NCI-H2171 treated with DMSO at 0.1 percent for 48 hours (cell line): Measurements from ENCODE around the gene MAGI3.

ENCODE experiments used
- DNase-seq: peaks from one replicate; lab custom pipeline; 2025; lab: John Stamatoyannopoulos, UW

Gene MAGI3

DNA sequence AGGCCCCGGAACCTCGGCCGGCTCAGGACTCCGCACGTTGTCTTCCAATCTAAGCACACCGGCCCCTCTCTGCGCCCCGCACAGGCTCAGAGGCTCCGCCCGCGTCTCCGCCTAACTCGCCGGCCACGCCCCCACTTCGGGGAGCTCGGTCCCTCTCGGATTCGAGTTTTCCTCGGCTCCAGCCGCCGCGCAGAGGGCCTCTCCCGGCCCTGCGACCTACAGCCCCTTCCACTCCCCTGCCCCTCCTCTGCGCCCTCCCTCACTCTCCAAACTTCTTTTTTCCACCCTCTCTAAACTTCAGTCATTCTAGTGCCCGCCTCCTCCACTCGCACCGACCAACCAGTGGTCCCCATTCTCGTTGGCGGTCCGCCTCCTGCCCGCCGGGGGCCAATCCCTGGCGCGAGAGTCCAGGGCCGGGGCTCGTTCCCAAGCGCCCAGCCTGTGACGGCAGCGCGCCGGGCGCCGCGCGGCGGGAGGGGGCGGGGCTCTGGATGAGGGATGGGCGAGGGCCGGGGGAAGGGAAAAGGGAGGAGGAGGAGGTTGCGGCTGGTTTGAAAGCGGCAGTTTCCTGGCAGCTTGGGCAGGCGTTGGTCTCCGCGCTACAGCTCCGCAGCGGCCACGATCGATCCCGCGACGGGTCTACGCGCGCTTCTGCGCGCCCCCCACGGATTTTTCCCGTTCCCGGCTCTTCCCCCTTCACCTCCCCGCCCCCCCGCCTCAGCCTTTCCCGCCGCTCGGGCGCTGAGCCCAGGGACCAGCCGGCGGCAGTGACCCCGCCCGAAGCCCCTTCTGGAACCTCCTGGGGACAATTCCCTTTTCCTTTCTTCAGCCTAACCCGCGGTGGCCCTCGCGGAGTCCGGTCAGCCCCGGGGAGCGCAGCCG lies at the start of gene MAGI3:
Gene MAGI3 (plus strand): TSS at position 563 of the 882 bp plus-strand sequence. CDS start 519 bp downstream, outside the sequence.
- DNase-seq = peak; percentile 99

DNA sequence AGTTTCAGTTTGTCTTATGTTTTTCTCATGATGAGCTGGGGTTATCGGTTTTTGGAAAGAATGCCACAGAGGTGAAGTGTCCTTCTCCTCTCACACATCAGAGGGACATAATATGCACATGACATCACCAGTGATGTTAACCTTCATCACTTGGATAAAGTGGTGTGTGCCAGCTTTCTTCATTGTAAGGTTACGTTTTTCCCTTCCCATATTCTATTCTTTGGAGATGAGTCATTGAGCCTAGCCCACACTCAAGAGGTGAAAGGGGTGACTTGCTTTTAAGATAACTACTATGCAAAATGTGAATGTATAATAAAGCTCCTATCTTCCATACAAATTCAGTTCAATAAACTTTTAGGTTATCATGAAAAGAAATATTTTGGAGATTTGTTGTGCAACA lies 36.7 kb upstream of the MAGI3 start:
- no peak for DNase-seq

DNA sequence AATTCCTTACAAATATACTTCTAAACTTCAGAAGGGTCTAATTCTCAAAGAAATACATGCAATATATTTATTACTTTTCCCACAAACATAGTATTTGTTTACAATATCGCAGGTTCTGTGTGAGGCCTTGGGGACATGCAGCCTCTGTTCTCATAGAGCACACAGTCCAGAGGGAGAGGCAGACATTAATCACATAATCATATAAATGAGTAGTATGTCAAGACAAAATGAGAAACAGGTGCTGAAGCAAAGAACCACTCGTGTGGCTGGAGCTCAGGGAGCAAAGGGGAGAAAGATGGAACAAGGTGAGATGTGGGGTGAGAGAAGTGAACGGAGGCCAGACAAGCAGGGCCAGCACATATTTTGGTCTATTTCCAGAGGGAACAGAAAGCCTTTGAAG lies 26.4 kb upstream of the MAGI3 start:
- no peak for DNase-seq

DNA sequence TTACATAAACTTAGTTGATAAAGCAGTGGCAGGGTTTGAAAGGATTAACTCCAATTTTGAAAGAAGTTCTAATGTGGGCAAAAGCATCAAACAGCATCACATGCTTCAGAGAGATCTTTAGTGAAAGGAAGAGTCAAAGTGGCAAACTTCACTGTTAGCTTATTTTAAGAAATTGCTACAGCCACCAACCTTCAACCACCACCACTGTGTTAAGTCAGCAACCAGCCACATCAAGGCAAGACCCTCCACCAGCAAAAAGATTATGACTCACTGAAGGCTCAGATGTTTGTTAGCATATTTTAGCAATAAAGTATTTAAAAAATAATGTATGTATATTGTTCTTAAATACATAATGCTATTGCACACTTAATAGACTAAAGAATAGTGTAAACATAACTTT lies 21.3 kb upstream of the MAGI3 start:
- no peak for DNase-seq

DNA sequence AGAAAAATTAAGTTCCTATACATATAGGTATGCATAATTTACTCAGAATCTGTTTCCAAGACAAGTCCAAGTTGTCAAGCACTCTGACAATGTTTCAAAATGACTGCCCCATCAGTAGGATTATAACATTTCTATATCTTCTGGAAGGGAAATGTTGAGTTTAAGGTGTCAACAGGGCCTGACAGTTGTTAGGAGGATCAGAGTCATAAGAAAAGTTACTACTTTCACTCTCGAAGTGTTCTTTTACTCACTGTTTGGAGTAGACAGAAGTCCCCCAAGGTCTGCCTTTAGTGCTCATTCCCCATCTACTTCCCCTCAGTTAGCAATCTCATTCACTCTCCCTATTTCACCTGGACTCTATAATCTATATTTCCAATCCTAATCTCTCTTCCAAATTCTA lies 20.6 kb upstream of the MAGI3 start:
- no peak for DNase-seq

DNA sequence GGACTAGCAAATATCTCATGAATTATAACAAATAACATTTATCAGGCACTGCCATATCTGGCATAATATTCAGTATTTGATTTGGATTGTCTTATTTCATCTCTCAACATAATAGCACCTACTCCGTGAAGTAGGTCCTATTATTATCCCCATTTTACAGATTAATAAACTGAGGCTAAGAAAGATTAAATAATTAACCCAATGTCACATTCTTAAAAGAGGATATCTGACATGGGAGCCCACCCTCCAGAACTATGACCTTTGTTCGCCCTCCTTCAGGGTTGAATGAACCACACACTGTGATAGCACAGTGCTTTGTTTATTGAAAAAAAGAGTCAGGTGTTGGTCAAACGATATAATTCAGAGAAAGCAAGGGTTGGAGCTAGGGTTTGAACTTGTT lies 19.4 kb upstream of the MAGI3 start:
- no peak for DNase-seq

DNA sequence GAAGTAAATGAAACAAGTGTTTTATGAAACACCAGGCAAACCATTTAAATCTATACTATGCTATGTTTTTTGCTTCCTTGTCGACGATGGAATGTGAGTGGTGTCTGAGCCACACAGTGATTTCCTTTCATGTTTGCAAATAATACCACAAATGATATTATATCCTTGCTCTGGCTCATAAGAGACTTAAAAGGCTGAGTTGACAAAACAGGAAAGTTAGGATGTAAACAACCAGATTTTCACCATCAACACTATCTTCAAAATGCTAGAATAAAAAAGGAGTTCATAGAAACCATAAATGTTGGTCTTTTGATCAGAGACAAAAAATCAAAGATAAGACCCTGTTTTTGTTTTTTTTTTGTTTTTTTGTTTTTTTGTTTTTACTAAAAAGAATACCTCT lies 17.8 kb upstream of the MAGI3 start:
- no peak for DNase-seq

DNA sequence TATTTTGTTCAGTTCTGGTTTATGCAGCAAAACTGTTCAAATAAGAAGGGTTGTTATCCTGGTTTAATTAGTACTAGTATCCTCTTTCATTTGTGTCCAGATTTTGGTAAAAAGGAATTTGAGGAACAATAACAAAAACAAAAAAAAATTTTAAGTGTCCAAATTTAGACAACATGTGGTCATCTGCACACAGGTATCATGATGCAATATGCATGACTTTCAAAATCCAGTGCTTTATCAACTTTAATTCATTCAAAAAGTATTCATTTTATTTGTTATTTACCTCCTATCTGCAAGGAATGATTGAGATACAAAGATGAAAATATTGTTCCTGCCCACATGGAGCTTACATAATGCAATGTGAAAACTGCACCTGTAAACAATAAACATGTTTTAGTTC lies 16.7 kb upstream of the MAGI3 start:
- DNase-seq = no peak

DNA sequence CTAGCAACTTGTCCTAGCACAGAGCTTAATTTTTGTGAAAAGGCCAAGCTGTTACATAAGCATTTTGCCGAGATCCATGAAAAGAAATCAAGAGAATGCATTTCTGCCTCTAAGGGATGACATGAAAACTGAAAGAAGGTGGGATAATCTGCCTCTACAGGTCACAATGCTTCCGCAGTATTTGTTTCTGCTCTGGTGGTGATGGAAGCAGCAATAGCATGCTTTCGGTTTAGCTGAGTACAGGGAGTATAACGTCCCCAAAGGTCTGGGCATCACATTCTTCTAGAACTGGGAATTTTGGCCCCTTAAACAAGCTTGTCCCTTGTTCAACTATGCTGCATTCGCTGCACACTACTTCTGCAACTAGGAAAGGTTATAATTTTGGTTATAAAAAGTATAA lies 14.4 kb upstream of the MAGI3 start:
- DNase-seq = no peak

DNA sequence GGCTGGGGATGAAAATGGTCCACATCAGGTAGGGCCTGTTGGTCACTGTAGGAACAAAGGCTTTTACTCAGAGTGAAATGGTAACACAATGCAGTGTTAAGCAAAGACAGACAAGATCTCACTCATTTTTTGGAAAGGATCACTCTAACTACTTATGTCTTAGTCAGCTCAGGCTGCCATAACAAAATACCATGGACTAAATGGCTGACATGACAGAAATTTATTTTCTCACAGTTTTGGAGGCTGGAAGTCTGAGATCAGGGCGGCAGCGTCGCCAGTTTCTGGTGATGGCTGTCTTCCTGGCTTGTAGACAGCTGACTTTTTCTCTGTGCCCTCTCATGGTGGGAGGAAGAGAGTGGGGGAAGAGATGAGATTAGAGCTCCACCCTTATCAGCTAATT lies 10.2 kb upstream of the MAGI3 start:
- no peak for DNase-seq

DNA sequence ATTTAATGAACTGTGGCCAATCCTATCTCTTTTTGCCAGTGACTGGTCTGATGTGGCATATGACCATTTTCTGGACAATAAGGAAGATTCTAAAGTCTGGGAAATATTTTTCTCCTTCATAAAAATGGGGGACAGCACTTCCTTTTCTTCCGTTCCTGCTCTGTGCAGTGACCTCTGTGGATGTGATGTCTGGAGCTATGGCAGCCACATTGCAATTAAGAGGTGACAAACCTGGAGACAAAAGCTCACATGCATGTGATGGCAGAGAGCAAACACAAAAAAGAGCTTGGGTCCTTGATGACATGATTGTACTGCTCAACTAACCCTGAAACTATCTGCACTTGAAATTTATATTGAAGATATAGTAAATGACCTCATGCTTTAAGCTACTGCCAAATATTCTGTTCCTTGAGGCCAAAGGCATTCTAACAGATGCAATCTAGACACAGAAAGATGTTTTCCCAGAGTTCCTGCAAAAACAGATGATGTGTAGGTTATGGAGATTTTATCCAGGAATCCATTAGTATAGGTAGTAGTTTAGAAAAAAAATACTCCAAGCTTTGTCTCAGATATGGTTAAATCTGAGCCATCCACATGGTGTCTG lies 2.2 kb upstream of the MAGI3 start:
- no peak for DNase-seq

DNA sequence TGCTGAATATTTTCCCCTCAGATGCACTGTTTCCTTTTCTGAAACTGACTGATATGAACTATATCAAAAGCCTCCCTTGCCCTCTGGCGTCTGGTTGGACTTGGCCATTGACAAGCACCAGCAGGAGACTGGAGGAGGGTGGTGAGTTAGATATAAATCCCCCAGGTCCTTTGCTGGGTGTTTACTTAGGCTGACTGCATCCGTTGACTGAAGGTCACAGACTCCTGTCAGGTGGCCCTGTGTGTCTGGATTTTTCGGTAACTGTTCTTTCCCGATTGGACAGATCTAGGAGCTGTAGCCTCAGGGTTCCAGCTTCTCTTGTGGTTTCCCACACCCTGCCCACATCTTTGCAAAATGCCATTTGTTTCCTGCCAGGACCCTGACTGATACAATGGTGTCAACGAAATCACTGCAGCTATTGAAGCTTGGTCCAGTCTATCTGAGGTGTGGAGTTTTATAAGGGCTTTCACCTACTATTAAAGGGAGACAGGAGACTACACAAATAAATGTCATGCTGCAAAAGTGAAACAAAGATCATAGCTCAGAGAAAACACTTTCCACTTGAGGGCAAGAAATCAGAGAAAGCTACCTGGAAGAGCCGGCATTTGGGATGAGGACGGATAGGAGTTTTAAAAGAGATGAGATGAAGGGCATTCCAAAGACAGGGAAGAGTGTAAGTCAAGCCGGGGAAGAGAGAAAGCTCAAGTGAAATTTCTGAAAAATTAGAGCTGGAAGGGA lies 1.5 kb upstream of the MAGI3 start:
- no peak for DNase-seq

DNA sequence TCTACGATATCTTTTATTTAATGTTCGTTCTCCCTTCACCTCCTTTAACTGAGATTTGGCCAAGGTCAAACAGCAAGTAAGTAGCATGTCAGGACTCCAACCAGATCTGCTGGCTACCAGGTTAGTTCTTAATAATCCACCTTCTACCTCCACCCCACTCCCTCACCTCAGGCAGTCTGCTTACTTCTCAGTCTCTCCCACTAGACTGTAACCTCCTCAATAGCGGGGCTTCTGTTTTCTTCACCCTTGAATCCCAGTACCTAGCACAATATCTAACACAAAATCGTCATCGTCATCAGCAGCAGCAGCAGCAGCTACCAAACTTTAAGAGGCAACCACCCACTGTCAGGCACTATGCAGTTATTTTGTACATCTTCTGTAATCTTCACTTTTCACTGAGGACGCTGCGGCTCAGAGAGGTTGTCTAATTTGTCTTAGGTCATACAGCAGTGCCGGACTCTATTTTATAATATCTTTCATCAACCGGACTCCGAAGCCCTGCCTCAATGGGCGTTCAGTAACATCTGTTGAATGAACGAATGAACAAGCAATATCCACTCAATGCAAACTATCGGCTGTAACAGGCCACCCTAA lies 859 bp upstream of the MAGI3 start:
- DNase-seq = no peak

DNA sequence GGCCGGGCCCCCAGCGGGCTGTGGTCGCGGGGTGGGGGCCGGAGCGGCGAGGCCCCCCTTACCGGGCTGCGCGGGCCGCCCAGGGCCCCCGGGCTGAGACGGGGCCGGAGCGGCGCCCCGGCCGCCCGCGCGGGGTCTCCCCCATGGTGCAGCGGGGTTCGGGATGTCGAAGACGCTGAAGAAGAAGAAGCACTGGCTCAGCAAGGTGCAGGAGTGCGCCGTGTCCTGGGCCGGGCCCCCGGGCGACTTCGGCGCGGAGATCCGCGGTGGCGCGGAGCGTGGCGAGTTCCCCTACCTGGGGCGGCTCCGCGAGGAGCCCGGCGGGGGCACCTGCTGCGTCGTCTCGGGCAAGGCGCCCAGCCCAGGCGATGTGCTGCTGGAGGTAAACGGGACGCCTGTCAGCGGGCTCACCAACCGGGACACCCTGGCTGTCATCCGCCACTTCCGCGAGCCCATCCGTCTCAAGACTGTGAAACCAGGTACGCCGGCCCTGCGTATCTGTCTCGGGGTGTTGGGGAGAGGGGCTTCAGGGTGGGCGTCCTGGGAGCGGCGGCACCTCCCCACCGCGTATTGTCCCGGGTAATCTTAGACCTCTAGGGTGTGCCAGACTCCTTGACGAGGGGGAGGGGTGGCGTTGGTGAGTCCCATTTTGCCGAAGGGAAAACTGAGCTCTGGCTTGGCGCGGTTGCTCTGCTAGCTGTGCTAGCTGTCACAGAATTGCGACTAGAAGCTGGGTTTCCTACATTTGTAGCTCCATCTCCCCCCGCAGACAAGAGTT lies 745 bp downstream of the MAGI3 start:
- peak; percentile 70 for DNase-seq

DNA sequence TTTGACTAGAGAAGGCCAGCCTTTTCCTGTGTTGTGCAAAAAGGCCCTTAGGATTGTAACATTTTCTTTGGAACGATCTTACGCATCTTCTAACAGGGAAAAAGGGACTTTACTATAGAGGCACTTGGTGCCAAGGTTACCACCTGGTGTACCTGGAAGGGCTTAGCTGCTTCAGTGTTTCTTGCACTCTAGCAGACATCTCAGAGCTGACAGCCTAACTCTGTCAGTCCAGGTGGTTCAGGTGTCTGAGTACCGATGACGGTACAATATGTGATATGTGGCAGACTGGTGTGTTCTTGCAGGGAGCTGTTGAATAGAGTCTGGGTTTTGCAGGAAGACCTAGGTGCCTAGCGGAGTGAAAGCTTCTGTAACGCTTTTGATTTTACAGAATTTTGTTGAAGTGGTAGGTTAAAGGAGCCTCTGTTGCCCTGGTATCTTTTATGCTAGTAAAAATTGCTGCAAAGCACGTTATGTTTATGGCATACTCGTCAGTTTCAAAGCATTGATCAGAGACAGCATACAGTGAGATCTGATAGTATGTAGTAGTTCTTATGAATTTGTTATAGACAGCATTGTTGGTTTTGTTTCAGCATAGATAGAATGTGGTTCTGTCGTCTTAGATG lies 1.4 kb downstream of the MAGI3 start:
- peak; percentile 72 for DNase-seq

DNA sequence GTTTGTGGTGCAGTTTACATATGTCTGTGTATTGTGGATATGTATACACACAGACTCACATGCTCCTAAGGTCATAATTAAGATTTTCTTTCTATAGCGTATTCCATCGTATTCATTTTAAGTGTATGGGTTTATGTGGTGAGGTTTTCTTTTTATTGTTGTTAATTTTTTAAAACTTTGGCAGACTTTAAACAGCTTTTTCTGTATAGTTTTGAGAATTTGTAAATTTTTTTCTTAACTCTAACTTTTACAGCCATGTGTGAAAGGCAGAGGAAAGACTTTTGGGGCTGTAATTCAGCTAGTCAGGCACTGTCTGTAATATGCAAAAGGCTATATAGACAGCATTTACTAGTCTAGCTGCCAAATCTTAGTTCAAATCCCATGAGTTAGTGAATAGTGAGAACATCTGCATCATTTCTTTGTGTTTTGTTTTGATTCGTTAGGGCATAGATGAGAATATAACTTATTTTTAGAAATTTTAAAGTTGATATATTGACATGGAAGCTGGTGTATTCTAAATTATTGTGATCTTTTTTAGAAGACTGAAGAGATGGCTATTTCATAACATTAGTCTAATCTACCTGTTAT lies 2.3 kb downstream of the MAGI3 start:
- DNase-seq = no peak

DNA sequence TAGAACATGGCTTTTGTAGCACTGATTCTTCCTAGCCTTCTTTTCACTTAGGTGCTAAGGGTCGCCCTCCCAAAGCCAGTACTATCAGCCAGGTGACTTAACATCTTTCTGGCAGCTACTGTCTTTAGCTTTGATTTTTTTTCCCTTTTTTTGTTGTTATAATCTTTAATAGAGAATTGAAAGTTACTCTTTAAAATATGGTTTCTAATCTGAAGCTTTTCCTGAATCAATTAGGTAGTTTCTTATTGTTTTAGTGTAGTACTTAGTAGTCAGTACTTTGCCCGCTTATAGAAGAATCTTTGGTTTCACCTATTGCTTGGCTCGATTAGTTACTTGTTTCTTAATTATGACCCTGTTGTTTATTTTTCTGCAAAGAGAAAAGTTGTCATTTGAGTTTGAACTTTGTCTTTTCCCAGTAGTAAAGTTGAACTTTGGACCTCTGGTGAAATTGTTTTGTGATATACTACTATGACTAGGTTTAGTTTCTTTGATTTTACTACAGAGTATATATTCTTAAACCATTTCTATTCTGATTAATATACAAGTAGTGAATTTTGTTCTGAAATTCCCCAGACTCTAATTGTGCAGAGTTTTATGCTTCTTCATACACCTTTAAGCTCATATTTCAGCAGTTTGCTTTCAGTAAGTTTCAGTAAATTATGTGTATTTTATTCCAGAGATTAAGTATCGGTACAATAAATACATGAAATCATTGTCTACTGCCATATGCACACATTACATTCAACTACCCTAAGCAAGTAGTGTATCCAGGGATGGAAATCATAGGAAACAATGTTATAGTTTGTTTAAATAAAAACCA lies 3.9 kb downstream of the MAGI3 start:
- DNase-seq = no peak

DNA sequence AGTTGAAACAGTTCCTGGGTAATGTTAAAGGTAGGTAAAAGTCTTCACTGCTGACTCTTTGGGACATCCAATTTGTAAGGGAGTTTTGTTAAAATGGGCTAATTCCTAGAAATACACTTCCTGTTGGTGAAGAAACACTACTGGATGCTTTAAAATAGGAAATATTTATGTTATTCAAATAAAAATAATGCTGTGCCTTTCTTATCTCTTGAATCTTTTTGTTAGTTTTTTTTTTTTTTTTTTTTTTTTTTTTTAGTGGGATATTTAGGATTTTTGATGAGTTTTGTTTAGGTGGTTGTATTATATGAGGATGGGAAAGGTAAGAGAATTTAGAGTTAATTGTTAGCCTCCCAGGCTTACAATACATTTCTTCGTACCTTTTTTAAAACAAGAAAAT lies 4.5 kb downstream of the MAGI3 start:
- no peak for DNase-seq

DNA sequence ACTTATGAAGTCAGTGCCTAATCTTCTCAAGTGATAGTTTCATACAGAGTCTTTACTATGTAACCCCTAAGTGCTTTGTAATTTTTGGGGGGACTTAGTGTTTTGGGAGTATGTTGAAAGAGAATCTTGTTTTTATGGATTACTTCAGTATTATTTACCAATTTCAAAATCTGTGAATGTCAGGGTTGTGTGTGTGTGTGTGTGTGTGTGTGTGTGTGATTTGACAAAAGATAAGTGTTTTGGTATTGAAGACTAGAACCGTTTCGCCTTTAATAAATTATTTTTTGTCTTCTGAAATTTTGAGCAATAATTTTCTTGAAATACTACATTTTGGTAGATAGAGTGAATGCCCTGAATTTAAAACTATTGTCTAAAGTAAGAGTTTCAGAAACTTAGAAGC lies 5.8 kb downstream of the MAGI3 start:
- DNase-seq = no peak

DNA sequence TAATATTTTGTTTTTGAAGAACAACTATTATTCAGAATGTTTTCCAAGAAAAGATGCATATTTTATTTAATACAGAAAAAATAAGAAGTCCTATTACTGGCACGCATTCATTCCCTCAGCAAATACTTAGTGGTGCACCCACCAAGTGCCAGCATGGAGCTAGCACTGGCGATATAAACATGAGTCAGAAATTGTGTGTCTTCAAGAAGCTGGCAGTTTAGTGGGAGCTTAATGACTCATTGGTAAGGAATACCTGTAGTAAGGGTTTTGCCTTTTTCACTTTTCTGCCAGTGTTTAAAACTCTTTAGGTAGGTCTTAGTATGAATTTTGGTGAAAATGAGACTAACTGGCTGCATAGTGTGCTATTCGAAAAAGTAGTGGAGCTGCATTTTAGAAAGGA lies 6.3 kb downstream of the MAGI3 start:
- no peak for DNase-seq
